ENCODE measurements around the gene ENOPH1. TPM values are rescaled to one million over a fixed set of nuclear protein-coding genes. Genes with fewer than 3 reads are reported as not detected.
A peak's percentile ranks its signal among the peaks of the same experiment; 100 is the strongest.

ENOPH1 gene
- total and polyA plus RNA-seq, 2 of the 13 experiments (the other 11 are each of a cell fraction or from before 2014, with no cell fraction given) = 15.5 to 64.3 TPM

DNA sequence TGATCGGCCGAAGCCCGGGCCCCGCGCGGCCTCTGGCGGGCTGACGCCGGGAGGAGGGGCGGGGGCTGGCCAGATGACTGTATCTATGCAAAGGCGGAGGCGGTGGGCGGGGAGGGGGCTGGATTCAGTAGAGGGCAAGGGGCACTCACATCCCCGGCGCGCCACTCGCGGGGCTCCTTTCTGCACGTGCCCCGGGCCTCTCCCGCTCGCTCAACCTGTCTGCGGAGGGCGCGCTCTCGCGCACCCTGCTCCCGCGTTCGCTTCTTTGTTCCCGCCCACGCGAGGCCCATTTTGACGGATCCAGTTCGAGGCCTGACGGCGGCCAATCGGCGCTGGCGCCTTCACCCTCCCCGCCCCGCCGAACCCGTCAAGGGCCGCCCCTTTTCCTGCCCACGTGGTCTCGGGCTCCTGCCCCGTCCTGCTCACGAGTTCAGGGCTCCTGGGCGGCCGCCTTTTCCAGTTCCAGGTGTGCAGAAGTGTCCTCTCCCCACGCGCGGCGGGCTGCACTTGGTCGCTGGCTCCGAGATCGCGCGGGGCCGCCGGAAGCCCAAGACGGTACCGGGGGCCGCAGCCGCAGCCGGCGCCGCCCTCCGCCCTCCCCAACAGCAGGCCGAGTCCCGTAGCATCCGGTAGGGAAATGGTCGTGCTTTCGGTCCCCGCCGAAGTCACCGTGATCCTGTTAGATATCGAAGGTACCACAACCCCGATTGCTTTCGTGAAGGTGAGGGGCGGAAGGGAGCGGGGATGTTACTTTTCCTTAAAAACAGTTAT is at the start of gene ENOPH1, which contains the start of gene HNRNPDL (continued):
- TF ChIP-seq, protein P1, sequence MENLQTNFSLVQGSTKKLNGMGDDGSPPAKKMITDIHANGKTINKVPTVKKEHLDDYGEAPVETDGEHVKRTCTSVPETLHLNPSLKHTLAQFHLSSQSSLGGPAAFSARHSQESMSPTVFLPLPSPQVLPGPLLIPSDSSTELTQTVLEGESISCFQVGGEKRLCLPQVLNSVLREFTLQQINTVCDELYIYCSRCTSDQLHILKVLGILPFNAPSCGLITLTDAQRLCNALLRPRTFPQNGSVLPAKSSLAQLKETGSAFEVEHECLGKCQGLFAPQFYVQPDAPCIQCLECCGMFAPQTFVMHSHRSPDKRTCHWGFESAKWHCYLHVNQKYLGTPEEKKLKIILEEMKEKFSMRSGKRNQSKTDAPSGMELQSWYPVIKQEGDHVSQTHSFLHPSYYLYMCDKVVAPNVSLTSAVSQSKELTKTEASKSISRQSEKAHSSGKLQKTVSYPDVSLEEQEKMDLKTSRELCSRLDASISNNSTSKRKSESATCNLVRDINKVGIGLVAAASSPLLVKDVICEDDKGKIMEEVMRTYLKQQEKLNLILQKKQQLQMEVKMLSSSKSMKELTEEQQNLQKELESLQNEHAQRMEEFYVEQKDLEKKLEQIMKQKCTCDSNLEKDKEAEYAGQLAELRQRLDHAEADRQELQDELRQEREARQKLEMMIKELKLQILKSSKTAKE (CRISPR knock-in tag; IDR thresholded peaks at IDR 0.05; ENCODE audit: borderline replicate concordance) = peak; percentile 56
- no peak for TF ChIP-seq ZNF7 (CRISPR knock-in tag; IDR thresholded peaks at IDR 0.05)
- peak; percentile 32; the same call in 1 of the 2 replicates for TF ChIP-seq ZNF350 (CRISPR knock-in tag; IDR thresholded peaks at IDR 0.05; ENCODE audit: borderline replicate concordance, low read depth)
- no peak for TF ChIP-seq ZNF20 (CRISPR knock-in tag; IDR thresholded peaks at IDR 0.05)
- no peak for TF ChIP-seq ZNF460 (CRISPR knock-in tag; IDR thresholded peaks at IDR 0.05; ENCODE audit: borderline replicate concordance)
- TF ChIP-seq SAP130 (CRISPR knock-in tag; IDR thresholded peaks at IDR 0.05; ENCODE audit: low read depth) = peak; percentile 93
- no peak for TF ChIP-seq TBP (CRISPR knock-in tag; IDR thresholded peaks at IDR 0.05)
- TF ChIP-seq ZFP62 (CRISPR knock-in tag; IDR thresholded peaks at IDR 0.05) = no peak
- TF ChIP-seq STAG1 (CRISPR knock-in tag; IDR thresholded peaks at IDR 0.05) = no peak
- TF ChIP-seq ZNF766 (CRISPR knock-in tag; IDR thresholded peaks at IDR 0.05; ENCODE audit: borderline replicate concordance) = peak; percentile 93
- TF ChIP-seq ZSCAN31 (CRISPR knock-in tag; IDR thresholded peaks at IDR 0.05; ENCODE audit: low read depth) = peak; percentile 53; the same call in 1 of the 2 replicates
- no peak for TF ChIP-seq ZEB1 (IDR thresholded peaks at IDR 0.05; ENCODE audit: insufficient replicate concordance, low read depth)
- TF ChIP-seq ETS1 (CRISPR knock-in tag; IDR thresholded peaks at IDR 0.05) = peak; percentile 89; the same call in 1 of the 2 replicates
- no peak; the same call in 1 of the 2 replicates for TF ChIP-seq SOX5 (CRISPR knock-in tag; IDR thresholded peaks at IDR 0.05; ENCODE audit: borderline replicate concordance)
- no peak for TF ChIP-seq ZNF839 (CRISPR knock-in tag; IDR thresholded peaks at IDR 0.05; ENCODE audit: borderline replicate concordance)
- TF ChIP-seq, protein P2, sequence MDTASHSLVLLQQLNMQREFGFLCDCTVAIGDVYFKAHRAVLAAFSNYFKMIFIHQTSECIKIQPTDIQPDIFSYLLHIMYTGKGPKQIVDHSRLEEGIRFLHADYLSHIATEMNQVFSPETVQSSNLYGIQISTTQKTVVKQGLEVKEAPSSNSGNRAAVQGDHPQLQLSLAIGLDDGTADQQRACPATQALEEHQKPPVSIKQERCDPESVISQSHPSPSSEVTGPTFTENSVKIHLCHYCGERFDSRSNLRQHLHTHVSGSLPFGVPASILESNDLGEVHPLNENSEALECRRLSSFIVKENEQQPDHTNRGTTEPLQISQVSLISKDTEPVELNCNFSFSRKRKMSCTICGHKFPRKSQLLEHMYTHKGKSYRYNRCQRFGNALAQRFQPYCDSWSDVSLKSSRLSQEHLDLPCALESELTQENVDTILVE (CRISPR knock-in tag; IDR thresholded peaks at IDR 0.05) = no peak
- peak; percentile 77; the same call in 1 of the 2 replicates for TF ChIP-seq PITX1 (CRISPR knock-in tag; IDR thresholded peaks at IDR 0.05)
- TF ChIP-seq ZNF12 (CRISPR knock-in tag; IDR thresholded peaks at IDR 0.05) = peak; percentile 58
- TF ChIP-seq ZNF441 (CRISPR knock-in tag; IDR thresholded peaks at IDR 0.05; ENCODE audit: borderline replicate concordance) = peak; percentile 74; the same call in 1 of the 2 replicates
- TF ChIP-seq ZFP41 (CRISPR knock-in tag; IDR thresholded peaks at IDR 0.05; ENCODE audit: borderline replicate concordance) = peak; percentile 36; the same call in 1 of the 2 replicates
- TF ChIP-seq IKZF1 (IDR thresholded peaks at IDR 0.05) = no peak
- no peak for TF ChIP-seq GATA4 (IDR thresholded peaks at IDR 0.05; ENCODE audit: borderline replicate concordance, low read depth)
- TF ChIP-seq KDM3A (CRISPR knock-in tag; IDR thresholded peaks at IDR 0.05; ENCODE audit: low read depth) = peak; percentile 55; the same call in 1 of the 2 replicates
- TF ChIP-seq RXRA (CRISPR knock-in tag; IDR thresholded peaks at IDR 0.05) = peak; percentile 86; the same call in 1 of the 2 replicates
- TF ChIP-seq JARID2 (CRISPR knock-in tag; IDR thresholded peaks at IDR 0.05; ENCODE audit: insufficient replicate concordance) = no peak
- TF ChIP-seq HNRNPUL1 (IDR thresholded peaks at IDR 0.05; ENCODE audit: low read depth, low read length) = no peak
- TF ChIP-seq ZFP37 (CRISPR knock-in tag; IDR thresholded peaks at IDR 0.05; ENCODE audit: borderline replicate concordance) = peak; percentile 97; the same call in 1 of the 2 replicates
- peak; percentile 43 for TF ChIP-seq ONECUT2 (CRISPR knock-in tag; IDR thresholded peaks at IDR 0.05)
